NCI-H1092 (cell line): ENCODE measurements around the gene HERC2.

Source experiments
- DNase-seq: peaks from one replicate; lab custom pipeline; 2025; lab: John Stamatoyannopoulos, UW

Gene HERC2

DNA sequence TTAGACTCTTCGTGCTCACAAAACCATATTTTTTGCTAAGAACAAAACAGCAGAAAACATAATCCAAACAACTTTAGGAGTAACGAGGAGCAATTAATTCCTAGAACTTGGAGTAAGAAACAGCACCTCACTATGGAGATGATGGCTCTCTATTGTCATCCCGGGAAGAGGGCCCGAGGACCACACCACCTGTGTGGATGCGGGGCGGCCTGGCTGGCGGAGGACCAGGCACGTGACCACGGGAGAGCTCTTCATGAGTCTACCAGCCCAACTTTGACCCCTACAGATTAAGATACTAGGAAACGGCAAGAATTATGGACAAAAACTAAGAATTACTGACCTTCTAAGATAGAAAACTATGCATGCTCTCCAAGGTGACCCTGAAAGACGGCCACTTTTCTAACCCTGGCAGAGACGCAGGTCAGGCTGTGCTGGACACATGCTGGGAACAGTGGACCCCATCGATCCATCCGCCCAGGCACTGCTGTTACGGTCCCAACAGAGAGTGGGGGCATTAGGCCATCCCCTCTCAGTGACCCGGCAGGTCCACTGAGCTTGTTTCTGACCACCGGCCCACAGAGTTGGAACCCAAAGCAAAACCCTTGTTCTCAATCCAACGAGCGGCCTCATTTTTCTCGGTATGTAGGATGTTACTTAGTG, 209.7 kb downstream of the HERC2 start:
- DNase-seq = no peak

GRCh38 chr15:28111543-28111942, 210.4 kb downstream of the HERC2 start:
- DNase-seq = no peak

GRCh38 chr15:28110481-28110881, 211.5 kb downstream of the HERC2 start:
- no peak for DNase-seq

DNA sequence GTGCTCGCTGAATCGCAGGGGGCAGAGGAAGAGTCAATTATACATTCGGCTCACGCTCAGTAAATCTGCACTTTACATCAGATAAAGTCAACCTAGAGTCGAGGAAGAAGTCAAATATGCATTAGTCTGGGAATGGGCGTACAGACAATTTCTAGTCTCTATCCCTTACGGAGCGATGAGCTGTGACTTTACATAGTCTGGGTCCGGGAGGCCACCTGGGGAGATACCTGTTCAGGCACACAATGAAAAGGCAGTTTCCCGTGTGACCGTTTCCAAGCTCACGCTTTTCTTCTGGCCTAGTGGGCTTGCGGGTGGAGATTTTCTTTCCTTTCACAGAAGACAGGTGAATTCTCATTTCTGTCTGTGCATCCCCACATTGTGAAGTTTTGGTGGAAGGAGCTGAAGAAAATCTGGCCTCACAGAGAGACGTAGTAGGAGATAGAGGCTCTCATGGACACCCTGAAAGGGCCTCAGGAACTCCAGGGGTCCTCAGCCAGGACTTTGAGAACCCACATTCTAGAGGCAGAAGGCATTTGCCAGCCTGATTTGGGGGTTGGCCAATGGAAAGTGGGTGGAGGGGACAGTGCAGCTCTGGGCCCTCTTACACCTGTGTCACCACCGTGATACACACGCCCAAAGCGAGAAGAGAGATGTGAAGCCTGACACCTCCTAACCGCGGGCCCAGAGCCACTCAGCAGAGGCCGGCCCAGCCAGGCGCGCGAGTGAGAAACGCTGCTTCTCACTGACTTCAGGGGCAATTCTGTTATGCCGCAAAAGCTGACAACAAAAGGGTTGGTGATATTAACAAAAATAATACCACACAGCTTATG, 212.1 kb downstream of the HERC2 start:
- no peak for DNase-seq

- DNase-seq = no peak
Measured at GRCh38 chr15:28107904-28108275, 214.1 kb downstream of the HERC2 start.

DNA sequence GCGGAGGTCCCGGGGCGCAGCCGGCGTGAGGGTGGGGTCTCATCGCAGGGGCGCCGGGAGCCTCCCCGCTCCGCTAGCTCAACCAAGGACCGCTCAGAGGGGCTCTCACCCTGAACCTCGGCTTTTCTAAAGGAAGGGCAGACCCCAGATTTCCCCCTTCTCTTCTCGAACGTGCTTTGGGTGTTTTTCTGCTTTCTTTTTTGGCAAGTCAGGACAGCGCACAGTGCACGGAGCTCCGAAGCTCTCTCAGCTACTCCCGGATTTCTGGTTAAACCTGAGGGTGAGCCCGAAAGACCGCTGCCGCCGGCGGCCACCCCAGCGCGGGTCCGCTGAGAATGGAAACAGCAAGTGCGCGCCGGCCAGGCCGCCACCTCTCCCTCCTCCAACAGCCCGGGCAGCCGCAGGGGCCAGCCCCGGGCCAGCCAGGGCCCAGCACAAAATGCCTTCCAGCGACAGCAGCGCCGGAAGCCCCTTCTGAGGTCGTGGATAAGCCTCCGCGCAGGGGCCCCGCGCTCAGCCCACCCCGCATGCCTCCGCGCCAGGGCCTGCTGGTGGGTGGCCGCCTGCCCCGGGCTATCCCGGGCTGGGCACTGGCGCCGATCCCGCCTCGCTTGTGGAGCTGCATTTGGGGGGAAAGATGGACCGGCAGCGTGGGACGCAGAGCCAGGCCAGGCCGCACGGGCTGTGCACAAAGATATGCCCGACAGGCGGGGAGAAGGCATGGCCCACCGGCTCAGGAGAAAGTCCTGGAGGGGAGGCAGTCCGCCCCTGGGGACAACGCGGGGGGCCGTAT, 214.7 kb downstream of the HERC2 start:
- no peak for DNase-seq

GRCh38 chr15:28106294-28107110, 215.5 kb downstream of the HERC2 start:
- DNase-seq = no peak

DNA sequence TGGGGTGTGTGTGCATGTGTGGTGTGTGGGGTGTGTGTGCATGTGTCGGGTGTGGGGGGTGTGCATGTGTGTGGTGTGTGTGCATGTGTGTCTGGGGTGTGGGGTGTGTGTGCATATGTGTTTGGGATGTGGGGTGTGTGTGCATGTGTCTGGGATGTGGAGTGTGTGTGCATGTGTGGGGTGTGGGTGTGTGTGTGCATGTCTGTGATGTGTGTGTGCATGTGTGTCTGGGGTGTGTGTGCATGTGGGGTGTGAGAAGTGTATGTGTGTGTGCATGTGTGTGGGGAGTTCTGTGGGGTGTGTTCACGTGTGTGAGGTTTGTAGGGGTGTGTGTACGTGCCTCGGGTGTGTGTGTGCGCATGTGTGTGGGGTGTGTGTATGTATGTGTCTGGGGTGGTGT, 216.2 kb downstream of the HERC2 start:
- no peak for DNase-seq

DNA sequence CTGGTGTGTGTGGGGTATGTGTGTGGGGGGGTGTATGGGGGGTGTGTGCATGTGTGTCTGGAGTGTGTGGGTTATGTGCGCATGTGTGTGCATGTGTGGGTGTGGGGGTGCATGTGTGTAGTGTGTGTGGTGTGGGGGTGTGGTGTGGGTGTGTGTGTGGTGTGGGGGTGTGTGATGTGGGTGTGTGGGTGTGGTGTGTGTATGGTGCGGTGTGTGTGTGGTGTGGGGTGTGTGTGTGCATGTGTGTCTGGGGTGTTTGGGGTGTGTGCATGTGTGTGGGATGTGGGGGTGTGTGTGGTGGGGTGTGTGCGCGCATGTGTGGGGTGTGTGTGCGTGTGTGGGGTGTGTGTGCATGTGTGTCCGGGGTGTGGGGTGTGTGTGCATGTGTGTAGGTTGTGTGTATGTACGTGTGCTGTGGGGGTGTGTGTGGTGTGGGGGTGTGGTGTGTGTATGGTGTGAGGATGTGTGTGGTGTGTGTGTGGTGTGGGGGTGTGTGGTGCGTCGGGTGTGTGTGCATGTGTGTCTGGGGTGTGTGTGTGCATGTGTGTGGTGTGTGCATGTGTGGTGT, 216.7 kb downstream of the HERC2 start:
- DNase-seq = no peak

GRCh38 chr15:28104326-28104725, 217.7 kb downstream of the HERC2 start:
- DNase-seq = no peak

DNA sequence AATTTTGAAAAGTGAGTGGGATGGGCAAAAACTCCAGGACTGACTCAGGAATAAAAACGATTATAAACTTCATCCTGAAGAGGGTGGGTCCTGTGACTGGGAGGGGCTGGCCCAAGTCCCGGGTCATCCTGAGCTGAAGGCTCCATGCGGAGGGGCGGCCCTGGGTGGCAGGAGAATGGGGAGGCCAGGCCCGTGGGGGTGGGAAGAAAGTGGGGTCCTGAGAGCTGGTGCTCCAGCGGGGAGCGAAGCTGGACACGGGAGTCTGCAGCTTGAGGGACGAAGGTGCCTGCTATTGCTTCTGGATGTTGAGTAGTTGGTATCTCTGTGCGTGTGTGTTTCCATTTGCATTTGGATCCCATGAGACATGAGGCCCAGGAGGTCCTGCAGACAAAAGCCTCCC, 218.1 kb downstream of the HERC2 start:
- no peak for DNase-seq

GRCh38 chr15:28101983-28102441, 220.0 kb downstream of the HERC2 start:
- DNase-seq = no peak

- DNase-seq = no peak
Measured at GRCh38 chr15:28101201-28101600, 220.8 kb downstream of the HERC2 start.

- no peak for DNase-seq
Measured at GRCh38 chr15:28100516-28101195, 221.3 kb downstream of the HERC2 start.

DNA sequence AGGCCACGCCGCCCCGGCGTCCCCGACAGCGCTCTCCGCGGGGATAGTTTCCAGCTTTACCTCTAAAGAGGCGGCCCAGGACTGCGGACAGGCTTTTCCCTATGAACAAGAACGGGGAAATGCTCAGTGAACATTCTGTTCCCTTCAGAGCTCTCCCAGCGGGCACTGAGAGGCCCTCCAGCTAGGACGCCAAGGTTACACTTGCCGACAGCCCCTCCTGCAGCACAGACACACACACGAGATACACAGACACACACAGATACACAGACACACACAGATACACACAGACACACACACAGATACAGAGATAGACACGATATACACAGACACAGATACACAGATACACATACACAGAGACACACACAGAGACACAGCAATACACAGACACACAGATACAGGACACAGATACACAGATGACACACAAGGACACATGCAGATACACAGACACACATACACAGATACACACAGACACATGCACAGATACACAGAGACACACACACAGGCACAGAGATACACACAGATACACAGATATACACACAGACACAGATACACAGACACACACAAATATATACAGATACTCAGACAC, 222.3 kb downstream of the HERC2 start:
- DNase-seq = no peak

DNA sequence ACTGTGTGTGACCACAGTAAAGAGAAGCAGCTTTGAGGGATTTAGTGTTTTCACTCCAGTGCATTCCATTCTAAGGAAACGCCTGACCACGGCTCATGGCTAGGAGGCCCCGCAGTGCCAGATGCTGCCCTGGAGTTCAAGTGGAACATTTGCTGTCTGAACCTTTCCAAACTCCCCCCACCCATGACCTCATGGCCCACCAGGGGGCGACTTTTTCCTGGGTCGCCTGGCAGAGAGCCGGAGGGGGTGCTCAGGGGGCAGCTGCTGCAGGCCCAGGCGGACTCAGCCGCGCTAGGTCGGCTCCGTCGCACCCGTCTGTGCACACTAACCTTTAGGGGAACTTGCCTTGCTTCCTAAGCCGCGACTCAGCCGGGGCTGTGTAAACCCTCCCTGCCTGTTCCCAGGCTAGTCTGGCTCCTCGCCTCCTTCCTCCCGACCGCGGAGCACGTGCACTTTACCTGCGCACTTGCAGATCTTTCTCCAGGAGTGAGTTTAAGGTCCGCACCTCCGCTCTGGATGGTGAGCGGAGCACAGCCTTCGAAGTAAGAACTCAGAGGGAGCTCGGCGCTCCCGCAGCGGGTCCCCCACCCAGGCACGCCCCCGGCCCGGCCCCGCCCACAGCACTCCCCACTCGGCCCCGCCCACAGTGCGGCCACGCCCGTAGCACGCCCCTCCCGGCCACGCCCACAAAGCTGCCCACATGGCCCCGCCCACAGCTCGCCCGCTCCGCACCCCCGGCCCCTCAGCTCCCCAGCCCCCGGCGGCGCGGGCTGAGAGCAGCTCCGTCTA, 223.0 kb downstream of the HERC2 start, which contains the start of gene OCA2:
Gene OCA2, minus strand, starts transcription at position 550 of the 789 bp plus-strand sequence. CDS start 17,441 bp downstream, outside the sequence.
- DNase-seq = no peak

DNA sequence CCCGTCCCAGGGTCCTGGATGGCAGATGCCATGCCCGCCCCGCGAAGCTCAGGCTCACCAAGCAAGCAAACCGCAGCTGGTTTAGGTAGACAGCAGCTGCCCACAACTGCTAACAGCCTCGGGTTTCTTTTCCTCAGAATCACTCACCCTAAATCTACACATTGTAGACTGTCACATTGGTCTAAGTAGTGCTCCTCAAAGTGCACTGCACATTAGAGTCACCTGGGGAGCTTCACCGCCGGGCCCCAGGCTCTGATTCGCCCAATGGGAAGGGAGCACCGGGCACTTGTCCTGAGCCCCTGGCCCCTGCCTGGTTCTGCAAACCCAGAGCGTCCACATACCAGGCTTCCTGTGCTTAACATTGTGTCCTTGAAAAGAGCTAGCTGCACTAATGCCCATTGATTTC, 223.6 kb downstream of the HERC2 start:
- DNase-seq = no peak

GRCh38 chr15:28097656-28098359, 224.2 kb downstream of the HERC2 start:
- DNase-seq = no peak
